A673 (cell line): ENCODE results near the gene CD244.

Experiments
- CTCF ChIP-seq: fragments of 300-800, 200-600 bp; sonication (generic); conservative IDR thresholded peaks from 2 replicates; pipeline ENCODE4 v1.5.1; 2017; ENCODE audit warnings: low read depth, mild to moderate bottlenecking, antibody characterized with exemption, low read length, moderate library complexity, mixed read lengths
- EZH2 ChIP-seq: fragments of 200-600 bp; sonication (generic); IDR thresholded peaks from 2 replicates; pipeline ENCODE4 v1.6.1; 2017; ENCODE audit warnings: borderline replicate concordance, low read depth, mild to moderate bottlenecking, mixed read lengths, antibody characterized with exemption, low read length; ENCODE audit not compliant: poor library complexity, severe bottlenecking

GRCh38 chr1:160911925-160912324, 49.2 kb upstream of the CD244 start:
- TF ChIP-seq EZH2: no peak
- no peak for TF ChIP-seq CTCF
